HG02642 (cell line): Measurements from ENCODE around the gene RTEL1.
"Not testable (repeated sequence)": the region's sequence is repeated elsewhere in the genome, so short reads cannot be mapped to it uniquely, and the experiment has no call there.

ENCODE experiments used
- ATAC-seq: cut with Tn5 transposase; IDR thresholded peaks from one replicate; pipeline ENCODE4 v1.9.1; 2021; ENCODE audit warnings: mild to moderate bottlenecking; ENCODE audit not compliant: unreplicated experiment, poor library complexity

The RTEL1 gene

GRCh38 chr20:63706027-63706695, 48.0 kb downstream of the RTEL1 start:
- no peak for ATAC-seq

DNA sequence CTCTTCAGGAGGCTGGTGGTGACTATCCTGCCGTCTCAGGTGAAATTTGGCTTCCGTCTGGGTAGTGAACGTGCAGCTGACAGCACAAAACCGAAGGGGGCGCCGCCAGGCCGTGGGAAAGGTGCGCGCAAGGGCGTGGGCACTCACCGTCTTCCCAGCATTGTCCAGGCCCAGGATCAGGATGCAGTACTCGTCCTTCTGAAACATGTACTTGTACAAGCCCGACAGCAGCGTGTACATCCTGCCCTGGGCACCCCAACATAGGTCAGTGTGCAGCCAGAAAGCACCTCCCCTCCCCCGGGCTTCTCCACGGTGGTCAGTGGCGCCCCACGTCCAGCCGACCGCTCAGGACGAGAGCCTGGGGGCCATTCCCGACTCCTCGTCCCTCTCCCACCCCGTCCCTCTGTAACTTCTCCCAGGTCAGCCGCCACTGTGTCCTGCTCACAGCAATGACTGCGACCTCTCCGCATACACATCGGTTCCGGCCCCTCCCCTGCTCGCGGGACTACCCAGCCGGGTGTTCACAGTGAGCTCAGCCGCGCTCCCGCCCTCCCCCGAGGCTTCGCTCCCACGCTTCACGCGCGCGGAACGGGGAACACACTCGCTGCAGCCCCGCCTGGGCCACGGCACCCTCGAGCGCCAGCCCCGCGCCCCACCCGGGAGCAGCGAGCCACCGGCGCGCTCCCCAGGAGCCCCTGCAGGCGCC, 48.9 kb downstream of the RTEL1 start:
- peak; percentile 24 for ATAC-seq

GRCh38 chr20:63707558-63708300, 49.6 kb downstream of the RTEL1 start, which contains the start of the genes ARFRP1 and ZGPAT:
ARFRP1 (minus strand) TSS chr20:63707976; CDS start chr20:63707091, 885 bp downstream.
ZGPAT (plus strand) TSS chr20:63708039; CDS start chr20:63708581, 542 bp downstream.
- ATAC-seq = peak; percentile 69

GRCh38 chr20:63708301-63709148, 50.4 kb downstream of the RTEL1 start:
- ATAC-seq = peak; percentile 16

DNA sequence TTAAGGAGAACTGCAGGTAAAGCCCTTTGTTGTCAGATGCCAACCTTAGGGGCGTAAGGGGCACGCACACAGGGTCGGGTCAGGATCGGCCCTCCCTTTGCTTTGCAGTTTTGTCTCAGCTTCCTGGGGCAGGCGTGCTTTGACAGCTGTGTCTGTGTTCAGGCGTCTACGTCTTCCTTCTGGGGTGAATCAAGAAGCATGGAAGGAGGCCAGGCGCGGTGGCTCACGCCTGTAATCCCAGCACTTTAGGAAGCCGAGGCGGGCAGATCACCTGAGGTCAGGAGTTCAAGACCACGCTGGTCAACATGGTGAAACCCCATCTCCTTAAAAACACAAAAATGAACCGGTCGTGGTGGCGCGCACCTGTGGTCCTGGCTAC, 51.0 kb downstream of the RTEL1 start:
- no peak for ATAC-seq

DNA sequence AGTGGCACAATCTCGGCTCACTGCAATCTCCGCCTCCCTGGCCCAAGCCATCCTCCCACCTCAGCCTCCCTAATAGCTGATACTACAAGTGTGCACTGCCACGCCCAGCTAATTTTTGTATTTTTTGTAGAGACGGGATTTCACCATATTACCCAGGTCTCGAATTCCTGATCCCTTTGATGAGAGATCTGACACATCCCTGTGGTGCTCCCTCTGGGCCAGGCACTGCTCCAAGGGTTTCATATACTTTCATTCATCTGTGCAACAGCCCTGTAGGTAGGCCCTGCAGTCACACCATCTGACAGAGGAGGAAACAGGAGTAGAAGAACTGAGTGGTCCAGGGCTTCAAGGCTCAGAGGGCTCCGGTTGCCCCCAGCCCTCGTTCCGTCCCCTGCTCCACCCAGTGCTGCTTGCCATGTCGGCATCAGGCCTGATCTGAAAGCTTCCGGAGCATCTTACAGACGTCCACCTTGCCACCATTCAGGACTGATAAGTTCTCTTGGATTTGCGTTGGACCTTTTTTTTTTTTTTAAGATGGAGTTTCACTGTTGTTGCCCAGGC, 53.1 kb downstream of the RTEL1 start:
- no peak for ATAC-seq

DNA sequence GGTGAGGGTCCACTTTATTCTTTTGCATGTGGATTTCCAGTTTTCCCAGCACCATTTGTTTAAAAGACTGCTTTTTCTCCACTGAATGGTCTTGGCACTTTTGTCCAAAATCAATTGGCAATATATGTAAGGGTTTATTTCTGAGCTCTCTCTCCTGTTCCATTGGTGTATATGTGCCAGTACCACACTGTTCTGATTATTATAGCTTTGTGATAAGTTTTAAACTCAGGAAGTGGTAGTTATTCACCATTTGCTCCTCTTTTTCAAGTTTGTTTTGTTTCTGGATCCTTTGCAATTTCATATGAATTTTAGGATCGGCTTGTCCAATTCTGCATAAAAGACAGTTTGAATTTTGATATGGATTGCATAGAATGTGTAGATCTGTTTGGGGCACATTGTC, 54.1 kb downstream of the RTEL1 start:
- no peak for ATAC-seq

DNA sequence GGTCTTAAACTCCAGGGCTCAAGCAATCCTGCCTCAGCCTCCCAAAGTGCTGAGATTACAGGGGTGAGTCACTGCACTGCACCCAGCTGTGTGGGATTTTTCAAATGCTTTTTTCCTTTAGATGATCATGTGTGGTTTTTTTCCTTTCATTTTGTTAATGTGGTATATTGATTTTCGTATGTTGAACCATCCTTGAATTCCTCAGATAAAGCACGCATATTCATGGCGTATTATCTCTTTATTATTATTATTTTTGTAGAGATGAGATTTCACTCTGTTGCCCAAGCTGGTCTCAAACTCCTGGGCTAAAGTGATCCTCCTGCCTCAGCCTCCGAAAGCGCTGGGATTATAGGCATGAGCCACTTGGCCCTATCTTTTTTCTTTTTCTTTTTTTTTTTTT, 56.7 kb downstream of the RTEL1 start:
- ATAC-seq = no peak

DNA sequence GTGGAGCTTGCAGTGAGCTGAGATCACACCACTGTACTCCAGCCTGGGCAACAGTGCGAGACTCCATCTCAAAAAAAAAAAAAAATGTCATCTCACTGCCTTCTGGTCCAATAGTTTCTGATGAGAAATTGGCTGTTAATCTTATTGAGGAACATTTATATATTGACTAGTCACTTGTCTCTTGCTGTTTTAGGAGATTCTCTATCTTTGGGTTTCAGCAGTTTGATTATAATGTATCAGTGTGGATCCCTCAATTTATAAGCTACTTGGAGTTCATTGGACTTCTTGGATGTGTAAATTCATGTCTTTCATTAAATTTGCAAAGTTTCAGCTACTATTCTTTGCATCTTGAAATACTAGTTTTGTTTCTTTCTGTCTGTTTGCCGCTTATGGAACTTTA, 60.9 kb downstream of the RTEL1 start:
- no peak for ATAC-seq

DNA sequence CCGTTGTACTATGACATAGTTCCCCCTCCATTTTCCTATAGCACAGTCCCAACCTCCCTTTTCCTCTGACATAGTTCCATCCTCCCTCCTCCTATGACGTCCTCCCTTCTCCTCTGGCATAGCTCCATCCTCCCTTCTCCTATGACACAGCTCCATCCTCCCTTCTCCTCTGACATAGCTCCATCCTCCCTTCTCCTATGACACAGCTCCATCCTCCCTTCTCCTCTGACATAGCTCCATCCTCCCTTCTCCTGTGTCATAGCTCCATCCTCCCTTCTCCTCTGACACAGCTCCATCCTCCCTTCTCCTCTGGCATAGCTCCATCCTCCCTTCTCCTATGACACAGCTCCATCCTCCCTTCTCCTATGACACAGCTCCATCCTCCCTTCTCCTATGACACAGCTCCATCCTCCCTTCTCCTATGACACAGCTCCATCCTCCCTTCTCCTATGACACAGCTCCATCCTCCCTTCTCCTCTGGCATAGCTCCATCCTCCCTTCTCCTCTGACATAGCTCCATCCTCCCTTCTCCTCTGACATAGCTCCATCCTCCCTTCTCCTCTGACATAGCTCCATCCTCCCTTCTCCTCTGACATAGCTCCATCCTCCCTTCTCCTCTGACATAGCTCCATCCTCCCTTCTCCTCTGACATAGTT, 65.0 kb downstream of the RTEL1 start:
- not testable (repeated sequence) for ATAC-seq

GRCh38 chr20:63730189-63730733, 72.1 kb downstream of the RTEL1 start:
- not testable (repeated sequence) for ATAC-seq

GRCh38 chr20:63731410-63731809, 73.3 kb downstream of the RTEL1 start:
- no peak for ATAC-seq

GRCh38 chr20:63732118-63733095, 74.3 kb downstream of the RTEL1 start:
- ATAC-seq = no peak

DNA sequence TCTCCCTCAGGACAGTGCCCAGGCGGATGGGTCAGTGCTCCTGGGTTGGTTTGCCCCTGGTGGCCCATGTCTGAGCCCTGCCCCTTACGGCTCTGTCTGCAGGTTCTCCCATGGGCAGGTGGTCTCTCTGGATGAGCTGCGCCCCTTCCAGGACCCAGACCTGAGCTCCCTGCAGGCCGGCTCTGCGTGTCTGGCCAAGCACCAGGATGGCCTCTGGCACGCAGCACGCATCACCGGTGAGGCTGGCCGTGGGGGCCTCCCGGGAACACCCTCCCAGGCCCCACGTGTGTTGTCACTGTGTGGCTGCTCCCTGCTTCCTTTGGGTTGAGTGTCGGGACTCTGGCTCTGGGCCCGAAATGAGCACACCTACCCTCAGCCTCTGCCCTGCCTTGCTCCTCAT, 75.0 kb downstream of the RTEL1 start:
- no peak for ATAC-seq

GRCh38 chr20:63733579-63734081, 75.5 kb downstream of the RTEL1 start:
- no peak for ATAC-seq

DNA sequence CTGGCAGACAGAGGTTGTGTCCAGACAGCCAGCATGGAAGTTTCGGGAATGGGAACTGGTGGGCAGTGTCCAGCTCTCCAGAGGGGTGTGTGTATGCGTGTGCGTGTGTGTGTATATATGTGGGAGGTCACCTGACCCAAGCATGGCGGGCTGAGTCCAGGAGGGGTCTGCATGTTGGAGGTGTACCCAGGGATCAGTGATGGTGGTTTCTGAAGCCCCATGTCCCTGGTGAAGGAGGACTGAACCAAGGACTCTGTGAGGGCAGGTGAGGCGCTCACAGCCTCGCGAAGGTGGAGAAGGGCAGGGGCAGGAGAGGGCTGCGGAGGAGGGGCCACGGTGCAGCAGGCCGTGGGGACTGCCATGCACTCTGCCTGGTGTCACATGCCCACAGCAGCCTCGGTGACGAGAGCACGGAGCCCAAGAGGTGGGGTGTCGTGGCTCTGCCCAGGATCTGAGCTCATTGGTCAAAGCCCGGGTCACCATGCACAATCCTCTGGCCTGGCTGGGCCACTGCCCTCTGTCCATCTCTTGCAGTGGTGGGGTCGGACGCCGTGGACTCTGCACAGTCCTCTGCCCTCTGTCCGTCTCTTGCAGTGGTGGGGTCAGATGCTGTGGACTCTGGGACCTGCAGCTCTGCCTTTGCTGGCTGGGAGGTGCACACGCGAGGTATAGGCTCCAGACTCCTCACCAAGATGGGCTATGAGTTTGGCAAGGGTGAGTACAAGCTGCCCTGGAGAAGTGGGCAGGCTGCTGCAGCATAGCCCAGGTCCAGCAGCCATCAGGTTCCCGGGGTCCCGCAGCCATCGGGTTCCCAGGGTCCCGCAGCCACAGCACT, 76.2 kb downstream of the RTEL1 start:
- ATAC-seq = no peak
